MM.1S (cell line): ENCODE results near the gene GFOD1.
"Not testable (repeated sequence)": the region's sequence is repeated elsewhere in the genome, so short reads cannot be mapped to it uniquely, and the experiment has no call there.

Experiments used
- DNase-seq: peaks from one replicate; pipeline ENCODE4 v3.0.0-alpha.2; 2015
- H2AFZ ChIP-seq: fragments of 300-600 bp; sonication (generic); 2 replicates; pipeline ENCODE4 v1.6.0; 2016; ENCODE audit warnings: antibody characterized with exemption, low read length
- H3F3A ChIP-seq: fragments of 300-600 bp; sonication (generic); 2 replicates; pipeline ENCODE4 v1.6.1; 2016; ENCODE audit warnings: mild to moderate bottlenecking, antibody characterized with exemption, low read length, moderate library complexity, mixed read lengths; ENCODE audit not compliant: insufficient read depth
- H3K27ac ChIP-seq: fragments of 300-600 bp; sonication (generic); 2 replicates; pipeline ENCODE4 v1.5.1; 2016; ENCODE audit warnings: mild to moderate bottlenecking, low read length
- H3K27me3 ChIP-seq: fragments of 300-600 bp; sonication (generic); replicated peaks from 2 replicates; pipeline ENCODE4 v1.6.0; 2016; ENCODE audit warnings: low read length; ENCODE audit not compliant: insufficient read depth
- H3K36me3 ChIP-seq: fragments of 300-600 bp; sonication (generic); replicated peaks from 2 replicates; pipeline ENCODE4 v1.6.1; 2016; ENCODE audit warnings: mild to moderate bottlenecking, low read length, mixed read lengths; ENCODE audit not compliant: insufficient read depth
- H3K4me1 ChIP-seq: fragments of 300-600 bp; sonication (generic); 2 replicates; pipeline ENCODE4 v1.6.1; 2016; ENCODE audit warnings: low read length, mixed read lengths
- H3K4me2 ChIP-seq: fragments of 300-600 bp; sonication (generic); 2 replicates; pipeline ENCODE4 v1.6.0; 2016; ENCODE audit warnings: low read depth, low read length
- H3K4me3 ChIP-seq: fragments of 300-600 bp; sonication (generic); 2 replicates; pipeline ENCODE4 v1.5.1; 2016; ENCODE audit warnings: low read length, mixed read lengths
- H3K79me2 ChIP-seq: fragments of 300-600 bp; sonication (generic); 2 replicates; pipeline ENCODE4 v1.6.1; 2016; ENCODE audit warnings: mixed run types, low read length, mixed read lengths
- H3K9ac ChIP-seq: fragments of 300-600 bp; sonication (generic); 2 replicates; pipeline ENCODE4 v1.6.1; 2016; ENCODE audit warnings: low read length, mixed read lengths
- H3K9me2 ChIP-seq: fragments of 300-600 bp; sonication (generic); replicated peaks from 2 replicates; pipeline ENCODE4 v1.6.1; 2016; ENCODE audit warnings: mild to moderate bottlenecking, low read length, mixed read lengths; ENCODE audit not compliant: insufficient read depth
- H3K9me3 ChIP-seq: fragments of 300-600 bp; sonication (generic); replicated peaks from 2 replicates; pipeline ENCODE4 v1.6.1; 2016; ENCODE audit warnings: mild to moderate bottlenecking, low read length, mixed read lengths; ENCODE audit not compliant: insufficient read depth
- H4K20me1 ChIP-seq: fragments of 300-600 bp; sonication (generic); 2 replicates; pipeline ENCODE4 v1.6.1; 2016; ENCODE audit warnings: mild to moderate bottlenecking, low read length, moderate library complexity, mixed read lengths; ENCODE audit not compliant: insufficient read depth
- CTCF ChIP-seq: fragments of 300-600 bp; sonication (generic); IDR thresholded peaks from 2 replicates; pipeline ENCODE4 v1.5.1; 2016; ENCODE audit warnings: antibody characterized with exemption, low read length, mixed read lengths
- EZH2 ChIP-seq: fragments of 300-600 bp; sonication (generic); optimal IDR thresholded peaks from 2 replicates; pipeline ENCODE3; 2017; ENCODE audit warnings: low read depth, mild to moderate bottlenecking, antibody characterized with exemption, low read length, mixed read lengths
- EZH2phosphoT487 ChIP-seq: fragments of 300-600 bp; sonication (generic); IDR thresholded peaks from 2 replicates; pipeline ENCODE4 v1.6.1; 2018; ENCODE audit warnings: antibody characterized with exemption, low read length

GFOD1 gene

GRCh38 chr6:13513626-13514502 lies 26.5 kb upstream of the GFOD1 start:
- Histone ChIP-seq H3K9me3 (no peaks in the 10 kb centered on the region), H4K20me1 (no peaks in the 10 kb centered on the region), H3K9ac (no peak overlapping the region), H3K4me2 (peak overlapping the region; percentile 51), H3K27me3 (no peaks in the 10 kb centered on the region), H3K4me1 (peaks cover 13% of the 10 kb centered on the region), H2AFZ (0 out of 2 replicates have a peak overlapping the region, but pooled peaks have one; percentile 3), H3F3A (peaks cover 11% of the 10 kb centered on the region; the same call in 1 of the 2 replicates), H3K9me2 (no peaks in the 10 kb centered on the region), H3K79me2 (no peaks in the 10 kb centered on the region), H3K27ac (peak overlapping the region; percentile 22; the same call in 1 of the 2 replicates), H3K4me3 (no peak overlapping the region), H3K36me3 (no peaks in the 10 kb centered on the region)
- TF ChIP-seq EZH2 (no peak), CTCF (no peak), EZH2phosphoT487 (no peak)
- peak; percentile 27 for DNase-seq

- TF ChIP-seq EZH2phosphoT487 (no peak), EZH2 (no peak), CTCF (no peak)
- no peak for DNase-seq
- Histone ChIP-seq H3K79me2 (no peaks in the 10 kb centered on the region), H3K36me3 (no peaks in the 10 kb centered on the region), H3K4me2 (no peak overlapping the region), H3K27ac (no peak overlapping the region), H3K4me3 (no peak overlapping the region), H3K4me1 (peaks cover 13% of the 10 kb centered on the region), H3K9me2 (no peaks in the 10 kb centered on the region), H3F3A (peaks cover 11% of the 10 kb centered on the region; the same call in 1 of the 2 replicates), H3K9ac (no peak overlapping the region), H3K9me3 (no peaks in the 10 kb centered on the region), H4K20me1 (no peaks in the 10 kb centered on the region), H2AFZ (no peak overlapping the region), H3K27me3 (no peaks in the 10 kb centered on the region)
Measured at GRCh38 chr6:13512900-13513299, 25.5 kb upstream of the GFOD1 start.

GRCh38 chr6:13511913-13512717 lies 24.7 kb upstream of the GFOD1 start:
- no peaks in the 10 kb centered on the region for H3K9me3 ChIP-seq
- no peaks in the 10 kb centered on the region for H3K9me2 ChIP-seq
- H3K27me3 ChIP-seq: no peaks in the 10 kb centered on the region
- no peak overlapping the region for H3K9ac ChIP-seq
- DNase-seq: no peak
- H3K27ac ChIP-seq: no peak overlapping the region
- H3K4me1 ChIP-seq: peaks cover 13% of the 10 kb centered on the region
- H3F3A ChIP-seq: peaks cover 11% of the 10 kb centered on the region; the same call in 1 of the 2 replicates
- no peaks in the 10 kb centered on the region for H3K79me2 ChIP-seq
- no peak overlapping the region for H3K4me3 ChIP-seq
- no peaks in the 10 kb centered on the region for H4K20me1 ChIP-seq
- no peak for TF ChIP-seq EZH2phosphoT487
- TF ChIP-seq CTCF: no peak
- H2AFZ ChIP-seq: no peak overlapping the region
- H3K4me2 ChIP-seq: no peak overlapping the region
- H3K36me3 ChIP-seq: no peaks in the 10 kb centered on the region

- not testable (repeated sequence) for DNase-seq, H3K27ac ChIP-seq, H3K36me3 ChIP-seq, H3K79me2 ChIP-seq, H4K20me1 ChIP-seq, H3K9me2 ChIP-seq, H3K9ac ChIP-seq, H2AFZ ChIP-seq, H3K27me3 ChIP-seq, H3K9me3 ChIP-seq, H3K4me3 ChIP-seq, H3K4me2 ChIP-seq
- peaks cover 13% of the 10 kb centered on the region for H3K4me1 ChIP-seq
- peaks cover 11% of the 10 kb centered on the region; the same call in 1 of the 2 replicates for H3F3A ChIP-seq
Measured at GRCh38 chr6:13511141-13511571, 23.8 kb upstream of the GFOD1 start.

GRCh38 chr6:13510433-13510832 lies 23.0 kb upstream of the GFOD1 start:
- H3K4me3 ChIP-seq, H3K9me2 ChIP-seq, DNase-seq, H2AFZ ChIP-seq, H3K4me2 ChIP-seq, H3K9me3 ChIP-seq, H3K27me3 ChIP-seq, H3K9ac ChIP-seq, H3K36me3 ChIP-seq, H4K20me1 ChIP-seq, H3K79me2 ChIP-seq, H3K27ac ChIP-seq: not testable (repeated sequence)
- Histone ChIP-seq H3F3A (peaks cover 11% of the 10 kb centered on the region; the same call in 1 of the 2 replicates), H3K4me1 (peaks cover 13% of the 10 kb centered on the region)
